Measurements from ENCODE around the gene TTC39C.

Gene TTC39C

GRCh38 chr18:24014062-24014985, at the start of gene TTC39C:
TTC39C (plus strand) TSS chr18:24014754; CDS start chr18:24014872, 118 bp downstream.
- DNase-seq, result peak in 40 of 56 donors; percentile 8 to 72 (median 47)

DNA sequence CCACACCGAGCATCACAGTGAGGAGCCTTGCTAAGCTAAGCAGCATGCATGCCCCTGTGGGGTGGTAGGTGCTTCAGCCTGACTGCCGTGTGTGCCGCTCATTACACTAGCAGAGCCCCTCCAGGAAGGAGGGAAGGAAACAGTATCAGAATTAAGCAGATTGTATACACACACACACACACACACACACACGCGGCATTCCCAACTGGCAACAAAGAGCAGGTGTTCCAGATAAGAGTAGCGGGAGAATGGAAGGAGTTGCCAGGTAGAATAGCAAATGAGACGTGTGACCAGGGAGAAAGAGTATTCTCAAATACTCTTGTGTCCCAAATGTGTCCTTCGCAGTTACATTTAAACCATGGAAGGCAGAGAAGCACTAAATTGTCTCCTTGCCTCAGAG, 47.6 kb upstream of the TTC39C start:
- DNase-seq, result no peak

- no peak for DNase-seq
Measured at GRCh38 chr18:23967321-23968089, 47.0 kb upstream of the TTC39C start.

DNA sequence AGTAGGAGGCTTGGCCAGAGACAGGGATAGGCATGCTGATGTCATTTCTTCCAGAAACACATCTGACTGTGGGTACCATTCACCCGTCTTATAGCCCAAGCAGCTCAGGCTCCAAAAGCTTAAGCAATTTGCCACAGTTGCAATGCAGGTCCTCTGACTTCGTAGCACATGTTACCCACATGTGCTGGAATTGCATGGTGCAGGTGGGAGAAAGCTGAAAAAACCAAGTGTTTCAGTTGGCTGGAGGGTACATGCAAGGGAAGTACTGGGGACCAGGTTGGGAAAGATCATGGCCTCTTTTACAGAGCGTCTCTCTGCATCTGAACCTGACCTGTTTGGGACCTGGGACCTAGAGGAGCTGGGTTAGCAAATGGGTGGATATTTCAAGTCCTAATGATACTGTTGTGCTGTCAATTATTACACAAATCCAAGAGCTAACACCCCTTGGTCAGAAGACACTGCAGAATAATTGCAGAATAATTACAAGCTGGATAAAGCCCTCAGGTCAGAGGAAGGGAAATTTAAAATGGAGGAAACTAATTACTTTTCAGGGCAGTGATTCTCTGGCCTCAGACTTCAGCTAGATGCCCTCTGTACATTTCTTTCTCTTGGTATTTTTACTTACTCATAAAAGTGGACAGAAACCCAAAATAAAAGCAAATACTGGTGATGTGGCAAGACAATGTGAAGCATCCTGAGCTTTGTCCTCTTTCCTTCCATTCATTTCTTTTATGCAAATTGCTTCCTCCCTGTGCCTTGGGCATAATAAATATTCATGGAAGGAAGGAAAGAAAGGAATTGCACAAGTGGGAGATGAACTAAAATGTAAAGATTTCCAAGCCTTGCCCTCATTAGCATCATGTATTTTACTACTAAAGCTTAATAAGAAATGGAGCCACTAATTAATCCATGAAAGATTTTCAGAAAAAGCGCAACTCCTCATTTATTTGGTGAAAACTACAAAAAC, 45.6 kb upstream of the TTC39C start:
- no peak for DNase-seq

DNA sequence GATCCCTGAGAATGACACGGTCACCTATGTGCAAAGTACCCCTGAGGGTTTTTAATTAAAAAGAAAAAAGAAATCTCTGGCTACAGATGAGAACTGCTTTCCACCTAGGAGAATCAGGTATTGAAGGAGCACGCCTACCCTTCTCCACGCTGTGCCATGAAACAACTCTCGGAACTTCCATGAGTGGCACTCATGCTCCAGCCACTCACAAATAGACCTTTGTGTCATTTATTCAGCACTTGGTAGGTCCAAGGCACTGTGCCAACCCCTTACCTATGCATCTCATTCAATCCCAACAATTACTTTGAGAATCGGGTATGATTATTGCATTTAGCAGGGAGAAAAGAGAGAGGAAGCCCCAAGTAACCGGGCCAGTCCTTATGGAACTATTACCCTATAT, 44.9 kb upstream of the TTC39C start:
- no peak for DNase-seq

- no peak for DNase-seq
Measured at GRCh38 chr18:23970161-23971096, 44.1 kb upstream of the TTC39C start.

DNA sequence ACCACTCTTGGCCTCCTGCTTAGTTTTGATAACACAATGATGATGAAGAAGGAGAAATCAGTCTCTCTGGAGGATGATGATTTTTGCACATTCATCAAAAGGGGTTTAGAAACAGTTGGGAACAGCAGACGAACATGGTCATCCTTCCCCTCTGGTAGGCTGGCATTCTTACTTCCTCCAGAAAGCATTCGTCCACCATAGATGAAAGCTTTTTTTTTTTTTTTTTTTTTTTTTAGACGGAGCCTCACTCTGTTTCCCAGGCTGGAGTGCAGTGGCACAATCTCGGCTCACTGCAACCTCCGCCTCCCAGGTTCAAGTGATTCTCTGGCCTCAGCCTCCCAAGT, 43.5 kb upstream of the TTC39C start:
- DNase-seq, result no peak

- no peak for DNase-seq
Measured at GRCh38 chr18:23971666-23972230, 42.8 kb upstream of the TTC39C start.

DNA sequence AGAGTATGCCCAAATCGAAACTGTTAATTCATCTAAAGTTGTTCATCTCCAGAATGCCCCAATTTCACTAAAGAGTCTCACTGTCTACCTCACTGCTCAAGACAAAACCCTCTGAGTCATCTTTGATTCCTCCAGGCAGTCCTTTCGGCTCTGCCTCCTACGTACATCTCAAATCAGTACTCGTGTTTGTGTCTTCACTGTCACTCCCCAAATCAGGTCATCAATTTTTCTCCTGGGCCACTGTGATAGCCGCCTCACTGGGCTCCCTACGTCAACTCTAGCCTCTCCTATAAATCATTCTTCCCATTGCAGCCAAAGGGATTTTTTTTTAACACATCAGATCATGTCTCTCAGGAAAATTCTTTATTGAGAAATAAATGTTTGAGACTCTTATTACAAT, 42.1 kb upstream of the TTC39C start:
- DNase-seq, result peak in 6 of 56 donors; percentile 10 to 27 (median 13)

GRCh38 chr18:23977103-23977502, 37.5 kb upstream of the TTC39C start:
- DNase-seq, result no peak

DNA sequence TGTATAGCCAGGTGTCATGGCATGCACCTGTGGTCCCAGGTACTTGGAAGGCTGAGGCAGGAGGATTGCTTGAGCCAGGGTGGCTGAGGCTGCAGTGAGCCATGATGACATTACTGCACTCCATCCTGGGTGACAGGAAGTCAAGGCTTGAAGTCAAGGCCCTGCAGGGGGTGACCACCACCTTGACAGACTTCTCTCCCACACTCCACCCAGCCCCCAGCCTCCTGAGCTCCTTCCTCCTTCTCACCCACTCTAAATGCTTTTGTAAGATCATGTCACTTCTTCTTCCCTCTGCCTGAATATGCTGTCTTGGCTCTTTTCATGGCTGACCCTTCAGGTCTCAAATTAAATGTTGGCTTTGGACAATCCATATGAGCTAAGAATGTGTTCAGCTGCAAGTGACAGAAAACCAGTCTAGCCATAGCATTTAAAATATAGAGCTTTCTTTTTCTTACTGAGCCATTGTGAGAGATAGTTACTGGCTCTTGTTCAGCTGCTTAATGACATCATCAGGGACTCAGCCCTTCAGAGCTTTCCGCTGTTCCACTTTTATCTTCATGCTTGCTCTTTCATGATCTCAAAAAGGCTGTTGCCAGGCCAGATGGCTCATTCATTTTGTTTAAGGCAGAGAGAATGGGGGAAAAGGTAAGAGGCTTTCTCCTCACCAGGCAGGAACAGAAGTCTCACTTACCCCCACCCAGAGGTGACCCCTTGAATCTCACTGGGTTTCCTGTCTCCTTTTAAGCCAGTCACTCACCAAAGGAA, 36.7 kb upstream of the TTC39C start:
- no peak for DNase-seq

GRCh38 chr18:23981369-23981980, 33.1 kb upstream of the TTC39C start:
- no peak for DNase-seq

DNA sequence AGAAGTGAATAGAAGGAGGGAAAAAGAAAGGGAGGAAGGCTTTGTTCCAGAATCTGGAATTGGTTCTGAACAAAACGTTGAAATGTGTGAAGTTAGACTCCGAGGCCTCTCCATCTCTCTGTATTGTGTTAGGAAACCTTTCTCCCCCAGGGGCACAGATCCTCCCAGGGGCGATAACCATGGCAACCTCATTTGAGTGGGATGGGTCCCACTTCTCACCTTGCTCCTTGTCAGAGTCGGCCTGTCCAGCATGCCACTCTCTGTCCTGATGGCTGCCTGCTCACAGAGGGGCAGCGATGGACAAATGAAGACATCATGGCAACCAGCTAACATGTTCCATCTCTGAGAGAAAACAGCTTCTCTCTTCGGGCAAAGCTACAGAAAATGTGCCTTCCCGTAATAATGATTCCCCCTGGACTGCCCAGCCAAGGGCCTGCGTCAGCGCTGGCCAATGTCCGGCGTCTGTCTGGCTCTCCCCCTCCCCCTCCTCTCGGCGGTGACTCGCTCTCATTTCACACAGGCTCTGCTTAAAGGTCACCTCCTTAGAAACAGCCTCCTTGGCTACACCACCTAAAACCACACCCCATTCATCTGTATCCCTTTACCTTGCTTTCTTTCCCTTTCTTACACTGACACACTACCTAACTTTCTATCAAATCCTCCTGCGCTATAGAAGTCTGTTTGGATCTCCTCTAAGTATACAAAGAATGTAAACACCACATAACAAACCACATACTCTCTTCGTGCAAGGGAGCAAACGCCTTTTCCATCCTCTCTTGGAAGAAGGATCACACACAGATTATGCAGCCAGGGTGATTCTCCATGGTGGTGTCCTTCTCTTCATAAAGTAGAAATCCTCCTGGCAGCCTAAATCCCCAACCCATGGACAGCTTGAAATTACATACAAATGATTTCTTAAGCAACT, 32.1 kb upstream of the TTC39C start:
- peak in 24 of 56 donors; percentile 2 to 63 (median 22) for DNase-seq

DNA sequence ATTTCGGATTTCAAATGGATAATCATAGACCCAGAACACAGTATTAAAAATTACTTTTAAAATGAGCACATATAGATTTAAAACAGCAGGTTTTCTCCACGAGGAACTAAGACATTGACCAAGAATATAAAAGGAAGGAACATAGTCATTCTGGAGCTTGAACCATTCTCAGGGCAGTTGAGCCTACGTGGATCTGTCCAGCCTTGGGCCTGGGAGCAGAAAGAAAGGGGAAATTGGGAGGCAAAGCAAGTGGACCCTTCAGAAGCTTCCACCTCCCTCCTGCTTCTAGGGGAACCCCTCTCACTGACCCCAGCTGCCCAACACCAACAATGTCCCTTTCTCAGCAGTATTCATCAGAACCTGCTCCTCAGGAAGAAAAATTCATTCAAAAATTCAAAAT, 31.4 kb upstream of the TTC39C start:
- no peak for DNase-seq

DNA sequence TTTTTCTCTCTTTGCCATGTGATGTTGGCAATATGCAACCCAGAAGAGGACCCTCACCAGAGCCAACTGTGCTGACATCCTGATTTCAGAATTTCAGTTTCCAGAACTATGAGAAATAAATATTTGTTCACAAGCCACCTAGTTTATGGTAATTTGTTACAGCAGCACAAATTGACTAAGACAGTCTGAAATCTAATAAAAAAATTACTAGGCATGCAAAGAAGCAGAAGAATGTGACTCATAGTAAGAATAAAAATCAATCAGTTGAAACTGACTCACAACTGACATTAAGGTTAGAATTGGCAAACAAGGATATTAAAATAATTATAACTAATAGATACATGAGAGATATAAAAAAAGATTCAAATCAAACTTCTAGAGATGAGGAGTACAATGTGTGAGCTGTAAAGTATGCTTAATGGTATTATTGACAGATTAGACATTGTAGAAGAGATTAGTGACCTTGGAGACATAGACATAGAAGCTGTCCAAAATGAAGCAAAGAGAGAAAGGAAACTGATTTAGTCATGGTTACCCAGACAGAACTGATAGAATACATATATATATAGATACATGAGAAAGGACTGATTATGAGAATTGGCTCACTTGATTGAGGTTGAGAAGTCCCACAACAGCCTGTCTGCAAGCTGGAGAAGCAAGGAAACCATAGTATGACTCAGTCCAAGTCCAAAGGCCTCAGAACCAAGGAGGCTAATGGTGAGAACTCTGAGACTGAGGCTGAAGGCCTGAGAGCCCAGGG, 27.8 kb upstream of the TTC39C start:
- DNase-seq, result no peak

Measured in nucleus accumbens (tissue), 56 donors.